ENCODE measurements around the gene ARID2.

The ARID2 gene

GRCh38 chr12:45762185-45763110 lies 32.9 kb downstream of the ARID2 start:
- peak; percentile 22 for DNase-seq (ENCODE audit: low spot score)

- no peak for DNase-seq (ENCODE audit: low spot score)
These were observed 33.9 kb downstream of the ARID2 start for GRCh38 chr12:45763381-45763780.

DNA sequence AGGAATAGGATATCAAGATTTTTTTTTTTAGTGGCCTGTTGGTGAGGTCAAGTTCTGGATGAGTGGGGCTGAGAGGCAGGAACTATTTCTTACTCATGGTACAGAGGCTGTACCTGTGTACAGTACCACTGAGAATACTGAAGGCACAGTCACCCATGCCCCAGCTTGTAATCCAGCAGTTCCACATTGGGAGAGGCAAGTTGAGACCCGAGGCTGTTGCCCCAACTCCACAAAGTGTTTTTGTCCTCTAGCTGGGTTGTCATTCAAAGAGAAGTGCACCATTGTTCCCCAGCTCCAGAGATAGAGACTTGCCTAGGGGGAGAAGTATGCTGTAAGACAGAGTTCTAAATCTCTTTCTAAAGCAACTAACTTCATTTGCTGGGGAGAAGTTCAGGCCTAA lies 38.7 kb downstream of the ARID2 start:
- no peak for DNase-seq (ENCODE audit: low spot score)

DNA sequence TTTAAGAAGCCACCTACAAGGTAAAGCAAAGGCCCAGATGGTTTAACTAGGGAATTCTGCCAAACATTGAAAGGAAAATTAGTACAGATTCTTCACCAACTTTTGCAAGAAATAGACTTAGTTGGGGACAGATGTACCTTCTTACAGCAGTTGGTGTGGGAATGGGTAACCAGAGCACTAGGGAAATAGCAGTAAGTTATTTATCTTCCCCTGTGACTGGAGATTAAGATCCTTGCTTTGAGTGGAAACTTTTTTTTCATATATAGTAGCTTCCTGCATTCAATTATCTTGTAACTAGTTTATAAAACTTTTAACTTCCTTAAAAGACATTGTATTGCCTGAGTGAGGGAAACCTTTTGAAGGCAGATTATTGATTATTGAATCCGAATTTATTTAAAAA lies 44.2 kb downstream of the ARID2 start:
- DNase-seq (ENCODE audit: low spot score), result no peak

- no peak for DNase-seq (ENCODE audit: low spot score)
These were observed 45.1 kb downstream of the ARID2 start for GRCh38 chr12:45774508-45775162.

DNA sequence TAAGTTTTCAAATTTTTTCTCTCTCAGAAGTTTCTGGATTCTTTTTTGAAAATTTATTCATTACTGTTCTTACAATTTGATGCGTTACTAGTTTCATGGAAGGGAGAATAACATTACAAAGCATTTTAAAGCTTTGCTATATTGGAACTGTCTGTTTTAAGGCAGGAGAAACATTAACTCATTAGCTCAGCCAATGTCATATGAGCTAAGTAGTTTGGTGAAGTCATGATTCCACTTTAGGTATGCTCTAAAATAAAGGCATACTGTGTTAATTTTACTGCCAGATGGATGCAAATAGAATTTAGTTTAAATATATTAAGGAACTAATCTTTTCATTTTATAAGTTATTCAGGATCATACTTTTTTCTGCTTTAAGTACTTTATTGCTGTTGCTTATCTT lies 46.0 kb downstream of the ARID2 start:
- no peak for DNase-seq (ENCODE audit: low spot score)

DNA sequence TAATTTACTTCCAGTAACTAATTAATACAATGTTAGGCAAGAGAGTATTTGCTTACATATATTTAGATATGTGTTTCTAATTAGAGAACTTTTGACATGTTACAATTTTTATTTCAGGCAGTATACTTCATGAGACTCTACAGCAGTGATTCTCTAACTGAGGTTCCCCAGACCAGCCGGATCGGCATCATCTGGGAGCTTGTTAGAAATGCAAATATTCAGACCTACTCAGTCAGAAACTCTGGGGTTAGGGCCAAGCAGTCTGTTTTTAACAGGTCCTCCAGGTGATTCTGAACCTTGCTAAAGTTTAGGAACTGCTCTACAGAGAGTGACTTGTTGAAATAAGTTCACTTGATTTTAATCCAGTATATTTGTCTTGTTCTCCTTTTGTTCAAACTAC lies 46.5 kb downstream of the ARID2 start:
- no peak for DNase-seq (ENCODE audit: low spot score)

GRCh38 chr12:45779936-45780335 lies 50.4 kb downstream of the ARID2 start:
- DNase-seq (ENCODE audit: low spot score), result no peak

DNA sequence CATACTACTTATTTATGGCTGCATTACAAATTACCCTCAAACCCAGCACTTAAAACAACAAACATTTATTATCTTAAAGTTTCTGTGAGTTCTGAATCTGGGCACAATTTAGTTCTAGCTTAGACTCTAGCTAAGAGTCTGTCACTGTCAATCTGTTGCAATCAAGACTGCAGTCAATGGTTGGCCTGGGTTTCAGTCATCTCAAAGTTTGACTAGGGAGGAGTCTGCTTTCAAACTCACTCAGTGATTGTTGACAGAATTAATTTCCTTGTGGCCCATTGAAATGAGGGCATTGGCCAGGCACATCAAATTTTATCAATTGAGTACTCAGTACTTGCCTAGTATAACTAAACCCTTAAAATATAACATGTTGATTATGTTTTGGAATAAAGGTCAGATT lies 51.6 kb downstream of the ARID2 start:
- no peak for DNase-seq (ENCODE audit: low spot score)

GRCh38 chr12:45785315-45785714 lies 55.8 kb downstream of the ARID2 start:
- DNase-seq (ENCODE audit: low spot score), result no peak

DNA sequence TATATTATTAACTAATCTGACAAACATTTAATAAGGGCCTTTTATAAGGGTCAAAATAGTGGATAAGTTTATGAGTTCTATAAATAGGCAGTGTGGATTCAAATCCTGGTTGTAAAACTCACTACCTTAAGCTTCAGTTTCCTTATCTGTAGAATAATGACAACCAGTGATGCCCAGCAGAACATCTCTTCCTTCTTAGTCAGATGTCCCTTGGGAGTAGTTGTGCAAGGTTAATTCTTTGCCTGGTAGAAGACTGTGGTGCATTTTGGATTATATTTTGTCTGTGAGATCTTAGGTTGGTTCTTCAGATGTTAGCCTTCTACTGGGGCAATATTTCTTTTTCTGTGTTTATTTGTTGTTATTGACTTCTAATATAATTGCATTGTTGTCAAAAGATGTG lies 59.5 kb downstream of the ARID2 start:
- no peak for DNase-seq (ENCODE audit: low spot score)

DNA sequence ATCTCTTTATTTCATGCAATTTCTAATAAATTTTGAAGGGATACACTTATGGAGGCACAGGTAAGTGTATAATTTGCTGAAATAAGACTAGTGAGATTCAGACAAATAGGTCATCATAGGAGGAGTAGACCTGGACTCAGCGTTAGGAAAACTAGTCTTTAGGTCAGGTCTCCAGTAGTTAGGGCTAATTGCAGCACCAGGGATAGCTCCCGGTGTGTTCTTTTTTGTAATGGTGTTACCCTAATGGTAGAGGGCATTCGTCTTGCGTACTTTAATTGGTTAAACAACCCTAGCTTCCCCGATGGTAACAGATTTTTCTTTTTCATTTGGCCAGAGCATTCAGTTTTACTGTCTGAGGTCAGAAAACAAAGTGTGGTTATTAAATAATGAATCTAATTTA lies 64.9 kb downstream of the ARID2 start:
- no peak for DNase-seq (ENCODE audit: low spot score)

- no peak for DNase-seq (ENCODE audit: low spot score)
These were observed 72.1 kb downstream of the ARID2 start for GRCh38 chr12:45801625-45802024.

DNA sequence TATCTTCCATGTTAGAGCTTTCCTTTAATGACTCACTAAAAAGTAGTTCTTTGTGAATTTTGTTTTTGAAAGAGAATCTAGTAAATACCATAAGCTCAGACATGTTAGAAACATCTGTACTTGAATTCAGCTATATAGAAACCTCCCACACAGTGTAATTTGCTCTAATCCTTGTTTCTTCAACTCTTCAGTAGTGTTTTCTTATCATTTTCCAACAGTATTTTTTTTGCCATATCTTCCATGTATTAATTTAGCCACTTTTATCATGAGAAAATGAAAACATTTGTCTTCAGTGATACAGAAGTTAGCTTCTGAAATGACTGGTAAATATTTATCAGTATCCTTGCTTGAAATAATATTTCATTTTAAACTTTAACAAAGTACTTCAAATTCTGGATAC lies 73.6 kb downstream of the ARID2 start:
- no peak for DNase-seq (ENCODE audit: low spot score)

DNA sequence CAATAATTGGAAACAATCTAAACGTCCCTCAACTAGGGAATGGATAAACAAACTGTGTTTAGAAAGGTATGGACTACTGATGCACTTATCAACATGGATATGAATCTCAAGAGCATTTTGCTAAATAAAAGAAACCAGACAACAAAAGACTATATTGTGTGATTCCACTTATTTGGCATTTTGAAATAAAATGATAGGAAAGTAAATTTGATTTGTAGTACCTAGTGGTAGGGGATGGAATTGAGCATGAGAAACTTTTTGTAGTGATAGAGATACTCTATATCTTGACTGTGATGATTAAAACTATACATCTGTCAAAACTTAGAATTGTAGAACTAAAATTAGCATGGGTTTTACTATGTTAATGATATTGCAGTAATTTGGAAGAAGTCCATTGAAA lies 87.1 kb downstream of the ARID2 start:
- DNase-seq (ENCODE audit: low spot score), result no peak

DNA sequence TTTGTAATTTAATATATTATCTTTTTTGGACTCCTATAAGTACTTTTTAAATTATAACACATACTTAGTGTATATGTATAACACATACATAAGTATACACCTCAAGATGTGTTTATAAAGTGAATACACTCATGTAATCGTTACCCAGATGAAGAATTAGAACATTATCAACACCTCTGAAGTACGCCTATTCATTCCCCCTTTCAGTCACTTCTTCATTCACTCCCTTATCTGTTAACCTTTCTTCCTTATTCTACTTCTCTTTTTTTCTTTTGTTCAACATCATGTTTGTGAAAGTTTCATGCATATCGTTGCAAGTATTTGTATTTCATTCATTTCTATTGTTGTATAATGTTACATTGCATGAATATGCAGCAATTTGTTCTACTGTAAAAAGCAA lies 98.5 kb downstream of the ARID2 start:
- DNase-seq (ENCODE audit: low spot score), result no peak

DNA sequence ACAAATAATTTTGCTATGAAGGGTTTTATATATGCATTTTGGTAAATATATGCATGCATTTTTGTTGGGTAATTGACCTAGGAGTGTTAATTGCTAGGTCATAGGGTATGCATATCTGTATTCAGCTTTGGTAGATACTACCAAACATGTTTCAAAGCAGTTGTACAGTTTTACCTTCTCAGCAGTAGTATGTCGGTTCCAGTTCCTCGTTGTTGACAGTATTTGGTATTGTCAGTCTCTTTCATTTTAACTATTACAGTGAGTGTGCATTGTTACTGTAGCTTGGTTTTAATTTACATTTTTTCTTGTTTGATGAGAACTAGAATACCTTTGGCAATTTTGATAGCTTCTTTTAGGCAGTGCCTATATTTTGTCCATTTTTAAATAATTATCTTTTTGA lies 98.9 kb downstream of the ARID2 start:
- no peak for DNase-seq (ENCODE audit: low spot score)

- no peak for DNase-seq (ENCODE audit: low spot score)
These were observed 102.1 kb downstream of the ARID2 start for GRCh38 chr12:45831590-45831989.

GRCh38 chr12:45833401-45833800 lies 103.9 kb downstream of the ARID2 start:
- DNase-seq (ENCODE audit: low spot score), result no peak

DNA sequence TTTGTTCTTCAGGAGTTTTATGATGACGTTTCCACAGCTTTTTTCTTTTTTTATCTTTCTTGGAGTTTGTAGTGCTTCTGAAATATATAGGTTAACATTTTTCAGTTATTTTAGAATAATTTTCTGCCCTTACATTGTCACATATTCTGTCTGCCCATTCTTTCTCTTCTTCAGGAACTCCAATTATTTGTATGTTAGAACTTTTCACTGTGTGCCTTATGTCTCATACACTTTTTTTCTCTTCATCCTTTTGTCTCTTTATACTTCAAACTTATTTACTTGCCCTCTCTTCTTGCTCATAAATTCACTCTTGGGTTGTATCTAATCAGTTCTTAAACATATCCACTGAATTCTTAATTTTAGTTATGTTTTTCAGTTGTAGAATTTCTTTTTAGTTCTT lies 105.3 kb downstream of the ARID2 start:
- DNase-seq (ENCODE audit: low spot score), result no peak

GRCh38 chr12:45839917-45840316 lies 110.4 kb downstream of the ARID2 start:
- no peak for DNase-seq (ENCODE audit: low spot score)

DNA sequence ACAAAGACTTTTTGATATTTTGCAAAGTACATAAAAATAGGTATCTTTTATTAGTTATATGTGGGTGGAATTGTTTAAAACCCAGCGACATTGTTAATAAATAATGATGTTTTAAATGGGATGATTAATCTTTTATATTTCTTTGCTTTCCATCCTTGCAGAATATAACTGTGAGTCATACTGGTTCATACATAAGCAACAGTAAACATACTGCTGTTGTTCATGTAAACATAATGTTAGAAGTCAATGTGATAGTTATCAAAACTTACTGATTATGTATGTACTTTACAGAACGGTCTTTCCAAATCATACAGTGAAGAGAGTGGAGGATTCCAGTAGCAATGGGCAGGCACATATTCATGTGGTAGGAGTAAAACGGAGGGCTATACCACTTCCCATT lies 119.8 kb downstream of the ARID2 start:
- no peak for DNase-seq (ENCODE audit: low spot score)

DNA sequence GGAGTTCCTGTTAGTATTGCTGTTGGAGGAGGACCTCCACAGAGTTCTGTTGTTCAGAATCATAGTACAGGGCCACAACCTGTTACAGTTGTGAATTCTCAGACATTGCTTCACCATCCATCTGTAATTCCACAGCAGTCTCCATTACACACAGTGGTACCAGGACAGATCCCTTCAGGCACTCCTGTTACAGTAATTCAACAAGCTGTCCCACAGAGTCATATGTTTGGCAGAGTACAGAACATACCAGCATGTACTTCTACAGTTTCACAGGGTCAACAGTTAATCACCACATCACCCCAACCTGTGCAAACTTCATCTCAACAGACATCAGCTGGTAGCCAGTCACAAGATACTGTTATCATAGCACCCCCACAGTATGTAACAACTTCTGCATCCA lies 120.8 kb downstream of the ARID2 start:
- no peak for DNase-seq (ENCODE audit: low spot score)

- DNase-seq (ENCODE audit: low spot score), result no peak
These were observed 123.0 kb downstream of the ARID2 start for GRCh38 chr12:45852508-45852907.
